ENCODE data around the gene ZNF627. TPM values are rescaled to one million over a fixed set of nuclear protein-coding genes. Genes with fewer than 3 reads are reported as not detected.

ZNF627 gene
- polyA plus RNA-seq, 6 donors from 2014 or later = 9.6 to 15.8 (median 13.3) TPM

- H3K27ac Mint-ChIP-seq = no peak overlapping the region
- ATAC-seq (ENCODE audit: low read depth in 2 of 2) = no peak
Measured at GRCh38 chr19:11651062-11651461, 53.8 kb downstream of the ZNF627 start.

GRCh38 chr19:11652056-11652455 lies 54.8 kb downstream of the ZNF627 start:
- Mint-ChIP-seq H3K36me3 (peaks cover 0 to 21% of the 10 kb centered on the region in 2 donors), H3K9me3 (peaks cover 9 to 38% (median 31%) of the 10 kb centered on the region in 7 donors), H3K4me3 (no peak overlapping the region), H3K27me3 (no peaks in the 10 kb centered on the region), H3K4me1 (no peaks in the 10 kb centered on the region), H3K27ac (no peak overlapping the region)
- DNase-seq = no peak
- ATAC-seq (ENCODE audit: low read depth in 2 of 2) = no peak

More at GRCh38 chr19:11651062-11651461, 53.8 kb downstream of the ZNF627 start:
- no peak for DNase-seq
- Mint-ChIP-seq H3K9me3 (peaks cover 9 to 38% (median 31%) of the 10 kb centered on the region in 7 donors), H3K4me1 (no peaks in the 10 kb centered on the region), H3K4me3 (no peak overlapping the region), H3K27me3 (no peaks in the 10 kb centered on the region), H3K36me3 (peaks cover 0 to 21% of the 10 kb centered on the region in 2 donors)

- DNase-seq (no peak), ATAC-seq (ENCODE audit: low read depth in 2 of 2) (no peak)
- Mint-ChIP-seq H3K4me1 (no peaks in the 10 kb centered on the region), H3K27ac (no peak overlapping the region), H3K9me3 (peaks cover 9 to 38% (median 31%) of the 10 kb centered on the region in 7 donors), H3K4me3 (no peak overlapping the region), H3K27me3 (no peaks in the 10 kb centered on the region), H3K36me3 (peaks cover 0 to 21% of the 10 kb centered on the region in 2 donors)
Measured at GRCh38 chr19:11652492-11652891, 55.2 kb downstream of the ZNF627 start.

- ATAC-seq (ENCODE audit: low read depth in 2 of 2) (no peak), DNase-seq (no peak)
- no peaks in the 10 kb centered on the region for H3K4me1 Mint-ChIP-seq
- no peaks in the 10 kb centered on the region for H3K27me3 Mint-ChIP-seq
- peak overlapping the region in 1 of 6 donors; percentile 0 for H3K27ac Mint-ChIP-seq
- H3K9me3 Mint-ChIP-seq = peaks cover 8 to 29% (median 25%) of the 10 kb centered on the region in 7 donors
- H3K36me3 Mint-ChIP-seq = peaks cover 0 to 20% of the 10 kb centered on the region in 2 donors
- H3K4me3 Mint-ChIP-seq = no peak overlapping the region
Measured at GRCh38 chr19:11656535-11656934, 59.3 kb downstream of the ZNF627 start.

DNA sequence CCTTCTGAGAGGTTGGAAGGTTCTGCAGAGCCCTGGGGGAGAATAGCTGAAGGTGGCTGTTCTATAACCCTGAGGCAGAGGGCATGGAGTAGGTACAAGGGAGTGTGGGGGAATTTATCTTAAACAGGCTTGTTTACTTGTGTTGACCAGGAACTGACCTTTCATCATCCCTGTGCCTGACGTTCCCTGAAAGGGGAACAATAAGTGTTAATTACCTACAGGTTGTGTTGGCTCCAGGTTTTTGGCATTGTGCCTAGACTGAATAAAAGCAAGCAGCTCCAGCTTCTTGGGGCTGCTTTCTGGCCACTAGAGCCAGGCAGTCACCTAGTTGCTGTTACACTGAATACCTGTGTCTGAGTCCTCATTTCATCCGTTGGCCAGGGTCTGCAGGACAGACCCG lies 60.0 kb downstream of the ZNF627 start:
- H3K9me3 Mint-ChIP-seq = peaks cover 2 to 21% (median 17%) of the 10 kb centered on the region in 7 donors
- no peaks in the 10 kb centered on the region for H3K4me1 Mint-ChIP-seq
- peaks cover 0 to 13% of the 10 kb centered on the region in 2 donors for H3K36me3 Mint-ChIP-seq
- DNase-seq (no peak), ATAC-seq (ENCODE audit: low read depth in 2 of 2) (no peak)
- no peaks in the 10 kb centered on the region for H3K27me3 Mint-ChIP-seq
- H3K4me3 Mint-ChIP-seq = no peak overlapping the region
- H3K27ac Mint-ChIP-seq = no peak overlapping the region

DNA sequence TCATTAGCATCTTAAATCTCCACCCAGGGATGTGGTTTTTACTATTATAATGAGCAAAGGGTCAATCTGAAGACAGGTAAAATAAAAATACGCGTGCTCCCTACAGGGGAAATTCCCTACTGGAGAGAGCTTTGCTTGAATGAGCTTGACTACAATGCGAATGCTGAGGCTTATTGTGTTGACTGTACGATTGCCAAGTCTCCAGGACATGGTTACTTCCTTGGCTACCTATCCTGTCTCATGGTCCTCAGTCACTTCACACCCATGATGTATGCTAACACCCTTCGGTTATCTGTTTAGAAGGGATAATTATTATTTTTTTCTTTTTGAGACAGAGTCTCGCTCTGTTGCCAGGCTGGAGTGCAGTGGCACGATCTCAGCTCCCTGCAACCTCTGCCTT lies 61.7 kb downstream of the ZNF627 start:
- Mint-ChIP-seq H3K4me3 (no peak overlapping the region), H3K27ac (no peak overlapping the region), H3K4me1 (no peaks in the 10 kb centered on the region), H3K9me3 (peaks cover 0 to 5% (median 3%) of the 10 kb centered on the region in 7 donors), H3K27me3 (no peaks in the 10 kb centered on the region), H3K36me3 (no peaks in the 10 kb centered on the region)
- no peak for DNase-seq
- ATAC-seq (ENCODE audit: low read depth in 2 of 2) = no peak

DNA sequence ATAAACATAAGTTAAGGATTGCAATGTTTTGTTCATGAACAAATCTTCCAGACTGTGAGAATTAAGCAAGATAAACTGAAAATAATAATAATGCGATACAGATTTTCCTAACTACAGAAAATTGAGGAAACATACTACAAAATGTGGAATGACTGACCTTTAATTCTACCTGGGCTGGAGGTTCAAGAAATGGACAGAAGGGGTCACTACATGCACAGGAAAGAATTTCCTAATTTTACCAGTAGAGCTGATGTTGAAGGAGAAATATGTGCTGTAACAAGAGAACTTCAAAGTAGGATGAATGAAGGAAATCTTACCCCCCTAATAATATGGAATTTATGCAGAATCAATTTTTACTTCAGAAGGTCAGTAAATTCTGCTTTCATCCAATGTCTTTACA lies 62.3 kb downstream of the ZNF627 start:
- ATAC-seq (ENCODE audit: low read depth in 2 of 2) = no peak
- Mint-ChIP-seq H3K4me3 (no peak overlapping the region), H3K4me1 (no peaks in the 10 kb centered on the region), H3K36me3 (no peaks in the 10 kb centered on the region), H3K27ac (no peak overlapping the region), H3K27me3 (no peaks in the 10 kb centered on the region), H3K9me3 (no peaks in the 10 kb centered on the region)
- DNase-seq = no peak

- Mint-ChIP-seq H3K4me1 (no peaks in the 10 kb centered on the region), H3K27ac (no peak overlapping the region), H3K36me3 (no peaks in the 10 kb centered on the region), H3K27me3 (no peaks in the 10 kb centered on the region), H3K9me3 (no peaks in the 10 kb centered on the region), H3K4me3 (no peak overlapping the region)
- no peak for DNase-seq
- no peak for ATAC-seq (ENCODE audit: low read depth in 2 of 2)
Measured at GRCh38 chr19:11662278-11662677, 65.0 kb downstream of the ZNF627 start.

DNA sequence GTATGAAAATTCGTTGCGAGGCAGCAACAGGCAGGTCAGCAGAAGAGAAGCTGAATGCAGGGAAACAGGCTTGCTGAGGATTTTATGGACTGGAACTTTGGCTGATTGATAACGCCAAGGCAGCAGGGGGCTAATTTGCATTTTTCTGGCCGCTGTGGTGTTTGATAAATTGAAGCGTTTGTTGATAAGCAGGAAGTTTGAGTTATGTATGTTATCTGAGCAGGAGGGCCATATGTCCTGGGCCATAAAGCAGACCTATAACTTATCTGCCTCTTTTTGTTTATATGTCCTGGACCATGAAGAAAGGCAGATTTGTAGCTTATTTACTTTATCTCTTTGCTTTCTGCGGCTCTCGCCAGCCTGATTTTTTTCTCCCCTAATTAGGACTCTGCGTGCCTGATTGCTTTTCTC lies 65.9 kb downstream of the ZNF627 start:
- Mint-ChIP-seq H3K36me3 (no peaks in the 10 kb centered on the region), H3K4me1 (no peaks in the 10 kb centered on the region), H3K4me3 (no peak overlapping the region), H3K27ac (no peak overlapping the region), H3K27me3 (no peaks in the 10 kb centered on the region), H3K9me3 (no peaks in the 10 kb centered on the region)
- DNase-seq (no peak), ATAC-seq (ENCODE audit: low read depth in 2 of 2) (no peak)

Other genes with a start within 250 kb of the ZNF627 start
- under 1 TPM in 2 of 6 donors, not detected in 4; 0.56 to 0.69 TPM for gene PLPPR2, start 242.1 kb upstream of the ZNF627 start, polyA plus RNA-seq (ENCODE audit: low read depth in 6 of 6)
- 10 to 100 TPM in 1 of 6 donors, 1 to 10 TPM in 5; 6.0 to 10.2 (median 7.6) TPM for gene SWSAP1, start 222.8 kb upstream of the ZNF627 start, polyA plus RNA-seq (ENCODE audit: low read depth in 6 of 6)
- gene EPOR, start 213.2 kb upstream of the ZNF627 start, polyA plus RNA-seq (ENCODE audit: low read depth in 6 of 6) = 1 to 10 TPM in 5 of 6 donors, not detected in 1; 2.2 to 3.9 (median 3.6) TPM
- gene RGL3, start 178.2 kb upstream of the ZNF627 start, polyA plus RNA-seq (ENCODE audit: low read depth in 6 of 6) = under 1 TPM in 2 of 6 donors, not detected in 4; 0.40 to 0.44 TPM
- gene ODAD3, start 162.4 kb upstream of the ZNF627 start, polyA plus RNA-seq (ENCODE audit: low read depth in 6 of 6) = 1 to 10 TPM in 1 of 6 donors, under 1 TPM in 5; 0.21 to 1.2 (median 0.69) TPM
- gene PRKCSH, start 161.8 kb upstream of the ZNF627 start, polyA plus RNA-seq (ENCODE audit: low read depth in 6 of 6) = 10 to 100 TPM; 32.2 to 79.6 (median 46.9) TPM
- not detected for gene ELAVL3, start 116.4 kb upstream of the ZNF627 start, polyA plus RNA-seq (ENCODE audit: low read depth in 6 of 6)
- gene ZNF653, start 91.6 kb upstream of the ZNF627 start, polyA plus RNA-seq (ENCODE audit: low read depth in 6 of 6) = 1 to 10 TPM in 5 of 6 donors, not detected in 1; 1.0 to 3.6 (median 1.4) TPM
- 10 to 100 TPM; 29.7 to 51.2 (median 34.5) TPM for gene ECSIT, start 68.3 kb upstream of the ZNF627 start, polyA plus RNA-seq (ENCODE audit: low read depth in 6 of 6)
- under 1 TPM in 2 of 6 donors, not detected in 4; 0.65 TPM for gene CNN1, start 58.6 kb upstream of the ZNF627 start, polyA plus RNA-seq (ENCODE audit: low read depth in 6 of 6)
- 100 to 1,000 TPM in 3 of 6 donors, 10 to 100 TPM in 3; 85.9 to 118 (median 99.2) TPM for gene ELOF1, start 38.3 kb upstream of the ZNF627 start, polyA plus RNA-seq (ENCODE audit: low read depth in 6 of 6)
- 10 to 100 TPM; 17.4 to 44.2 (median 24.6) TPM for gene ACP5, start 19.8 kb upstream of the ZNF627 start, polyA plus RNA-seq (ENCODE audit: low read depth in 6 of 6)
- gene ZNF823, start 141.5 kb downstream of the ZNF627 start, polyA plus RNA-seq (ENCODE audit: low read depth in 6 of 6) = 1 to 10 TPM in 5 of 6 donors, not detected in 1; 1.2 to 3.0 (median 1.7) TPM
- gene ZNF441, start 169.5 kb downstream of the ZNF627 start, polyA plus RNA-seq (ENCODE audit: low read depth in 6 of 6) = 10 to 100 TPM in 5 of 6 donors, 1 to 10 TPM in 1; 5.9 to 16.0 (median 13.7) TPM
- gene ZNF491, start 201.0 kb downstream of the ZNF627 start, polyA plus RNA-seq (ENCODE audit: low read depth in 6 of 6) = under 1 TPM in 3 of 6 donors, not detected in 3; 0.25 to 0.40 (median 0.29) TPM
- 1 to 10 TPM; 1.5 to 7.4 (median 3.2) TPM for gene ZNF440, start 216.8 kb downstream of the ZNF627 start, polyA plus RNA-seq (ENCODE audit: low read depth in 6 of 6)